ENCODE measurements around the gene MAPK12. TPM values are rescaled to one million over a fixed set of nuclear protein-coding genes. Genes with fewer than 3 reads are reported as not detected.

The MAPK12 gene
- total RNA-seq, 4 donors from 2014 or later: 3.1 to 5.1 (median 3.7) TPM

DNA sequence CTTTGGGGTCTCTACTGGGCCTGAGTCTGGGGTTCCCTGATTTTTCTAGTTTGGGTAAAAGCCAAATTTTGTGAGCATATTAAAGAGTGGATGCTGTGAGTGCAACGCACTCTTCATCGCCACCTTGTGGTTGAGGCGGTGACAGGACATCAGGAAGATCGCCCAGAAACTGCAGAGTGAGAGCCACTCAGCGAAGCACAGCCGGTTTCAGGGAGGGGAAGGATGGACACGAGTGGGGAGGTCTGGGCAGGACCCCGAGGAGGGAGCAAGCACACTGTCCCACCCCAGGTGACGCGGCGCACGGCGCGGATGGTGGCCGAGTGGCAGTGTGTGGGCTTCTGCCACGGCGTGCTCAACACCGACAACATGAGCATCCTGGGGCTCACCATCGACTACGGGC, 51.6 kb downstream of the MAPK12 start:
- Histone ChIP-seq H3K27me3 (no peaks in the 10 kb centered on the region), H3K36me3 (peaks cover 24 to 30% of the 10 kb centered on the region in 2 donors), H3K4me3 (replicated peaks in 1 of 3) (no peak overlapping the region), H3K4me1 (no peaks in the 10 kb centered on the region), H3K9me3 (no peaks in the 10 kb centered on the region), H3K27ac (no peak overlapping the region)
- TF ChIP-seq POLR2A (IDR thresholded peaks at IDR 0.05): no peak
- TF ChIP-seq, protein P1, sequence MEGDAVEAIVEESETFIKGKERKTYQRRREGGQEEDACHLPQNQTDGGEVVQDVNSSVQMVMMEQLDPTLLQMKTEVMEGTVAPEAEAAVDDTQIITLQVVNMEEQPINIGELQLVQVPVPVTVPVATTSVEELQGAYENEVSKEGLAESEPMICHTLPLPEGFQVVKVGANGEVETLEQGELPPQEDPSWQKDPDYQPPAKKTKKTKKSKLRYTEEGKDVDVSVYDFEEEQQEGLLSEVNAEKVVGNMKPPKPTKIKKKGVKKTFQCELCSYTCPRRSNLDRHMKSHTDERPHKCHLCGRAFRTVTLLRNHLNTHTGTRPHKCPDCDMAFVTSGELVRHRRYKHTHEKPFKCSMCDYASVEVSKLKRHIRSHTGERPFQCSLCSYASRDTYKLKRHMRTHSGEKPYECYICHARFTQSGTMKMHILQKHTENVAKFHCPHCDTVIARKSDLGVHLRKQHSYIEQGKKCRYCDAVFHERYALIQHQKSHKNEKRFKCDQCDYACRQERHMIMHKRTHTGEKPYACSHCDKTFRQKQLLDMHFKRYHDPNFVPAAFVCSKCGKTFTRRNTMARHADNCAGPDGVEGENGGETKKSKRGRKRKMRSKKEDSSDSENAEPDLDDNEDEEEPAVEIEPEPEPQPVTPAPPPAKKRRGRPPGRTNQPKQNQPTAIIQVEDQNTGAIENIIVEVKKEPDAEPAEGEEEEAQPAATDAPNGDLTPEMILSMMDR (IDR thresholded peaks at IDR 0.05): peak; percentile 72 to 87 (median 79)
- DNase-seq: peak; percentile 69 to 74
- intact Hi-C loops (cut with DNase I): loop anchor here (2.0 to 10.0 kb wide), 2 partner anchors 61 to 285 kb away; no protein-coding TSS in a partner anchor
- 53 to 64% methylated on average over 15 to 20 of the region's 20 CpGs for WGBS, 2 donors

DNA sequence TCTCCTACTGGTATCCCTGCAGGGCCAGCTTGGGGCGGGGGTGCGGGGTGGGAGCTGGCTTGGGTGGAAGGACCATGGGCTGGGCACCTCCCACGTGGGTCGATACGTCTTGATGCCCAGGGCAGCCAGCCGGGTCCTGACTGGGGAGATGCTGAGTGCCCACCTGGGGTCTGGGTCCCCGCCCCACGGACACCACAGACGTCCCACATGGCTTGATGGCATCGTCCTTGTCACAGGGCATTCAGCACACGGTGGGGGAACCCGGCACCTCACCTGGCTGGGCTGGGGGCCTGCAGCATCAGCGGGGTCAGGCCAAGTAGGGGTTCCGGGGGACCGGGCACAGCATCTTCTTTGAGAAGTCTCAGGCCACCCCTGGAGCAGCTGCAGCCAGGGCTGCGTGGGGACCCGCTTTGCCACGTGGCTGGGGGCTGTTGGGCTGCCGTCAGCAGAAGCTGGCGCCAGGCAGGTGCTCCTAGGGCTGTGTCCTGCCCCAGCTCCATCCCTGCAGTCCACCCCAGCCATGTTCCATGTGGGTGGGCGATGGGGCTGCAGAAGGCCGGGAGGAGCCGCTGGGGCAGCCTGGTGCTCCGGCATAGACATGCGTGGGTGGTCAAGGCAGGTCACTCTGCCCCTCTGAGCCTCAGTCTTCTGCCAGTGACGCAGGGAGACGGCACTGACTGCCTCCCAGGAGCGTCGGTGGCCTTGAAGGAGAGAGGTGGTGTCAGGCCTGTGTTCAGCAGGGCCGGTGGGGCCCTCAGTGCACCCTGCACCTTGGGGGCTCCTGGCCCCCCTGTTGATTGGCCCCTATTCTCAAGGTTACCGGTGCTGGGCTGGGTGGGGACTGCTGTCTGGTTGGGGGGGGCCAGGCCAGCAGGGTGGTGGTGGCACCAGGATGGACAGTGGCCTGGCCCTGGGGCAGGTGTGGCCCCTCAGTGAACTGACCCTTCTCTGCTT, 52.3 kb downstream of the MAPK12 start:
- Histone ChIP-seq H3K36me3 (peaks cover 24 to 30% of the 10 kb centered on the region in 2 donors), H3K27ac (no peak overlapping the region), H3K9me3 (no peaks in the 10 kb centered on the region), H3K4me1 (no peaks in the 10 kb centered on the region), H3K27me3 (no peaks in the 10 kb centered on the region), H3K4me3 (replicated peaks in 1 of 3) (no peak overlapping the region)
- intact Hi-C loops (cut with DNase I): no loop called here
- 73 to 93% methylated on average over 3 to 14 of the region's 31 CpGs for WGBS, 2 donors
- no peak for TF ChIP-seq POLR2A (IDR thresholded peaks at IDR 0.05)
- no peak for DNase-seq

GRCh38 chr22:50208430-50208938, 53.0 kb downstream of the MAPK12 start:
- peaks cover 24 to 30% of the 10 kb centered on the region in 2 donors for H3K36me3 ChIP-seq
- H3K9me3 ChIP-seq: no peaks in the 10 kb centered on the region
- WGBS, 2 donors: 89 to 90% methylated on average over 19 to 22 of the region's 22 CpGs
- no peaks in the 10 kb centered on the region for H3K4me1 ChIP-seq
- intact Hi-C loops (cut with DNase I): no loop called here
- no peak overlapping the region for H3K4me3 ChIP-seq (replicated peaks in 1 of 3)
- H3K27me3 ChIP-seq: no peaks in the 10 kb centered on the region
- H3K27ac ChIP-seq: no peak overlapping the region
- no peak for TF ChIP-seq POLR2A (IDR thresholded peaks at IDR 0.05)
- TF ChIP-seq, protein P1 (IDR thresholded peaks at IDR 0.05): no peak
- DNase-seq: no peak

GRCh38 chr22:50207383-50208140, 53.9 kb downstream of the MAPK12 start:
- WGBS, 2 donors: 79% methylated on average over 15 of the region's 23 CpGs
- TF ChIP-seq, protein P1 (IDR thresholded peaks at IDR 0.05): no peak
- no peak for TF ChIP-seq POLR2A (IDR thresholded peaks at IDR 0.05)
- intact Hi-C loops (cut with DNase I): no loop called here
- peaks cover 2% of the 10 kb centered on the region in 2 donors for H3K4me1 ChIP-seq
- H3K4me3 ChIP-seq (replicated peaks in 1 of 3): no peak overlapping the region
- H3K36me3 ChIP-seq: peaks cover 25 to 29% of the 10 kb centered on the region in 2 donors
- no peak overlapping the region for H3K27ac ChIP-seq
- H3K27me3 ChIP-seq: no peaks in the 10 kb centered on the region
- DNase-seq: no peak
- H3K9me3 ChIP-seq: no peaks in the 10 kb centered on the region

DNA sequence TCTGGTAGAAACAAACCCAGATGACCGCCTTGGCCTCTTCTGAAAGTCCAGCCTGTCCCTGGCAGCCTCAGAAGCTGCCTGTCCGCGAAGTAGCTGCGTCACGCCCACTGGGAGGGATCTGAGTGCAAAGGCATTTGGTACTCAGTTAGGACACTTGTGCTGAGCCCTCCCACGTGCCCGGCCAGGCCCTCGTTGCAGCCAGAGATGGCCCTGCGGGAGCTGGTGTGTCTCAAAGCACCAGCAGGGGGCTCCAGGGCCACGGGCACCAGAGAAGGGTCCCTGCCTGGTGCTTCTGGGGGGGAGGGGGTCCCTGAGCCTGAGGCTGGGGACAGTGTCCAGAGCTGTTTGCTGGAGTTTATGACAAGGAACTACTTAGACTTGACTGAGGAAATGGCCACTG, 54.9 kb downstream of the MAPK12 start:
- no peak overlapping the region for H3K27ac ChIP-seq
- peak; percentile 78 to 87 for DNase-seq
- whole genome bisulfite sequencing, 2 donors: 33 to 40% methylated on average over 2 to 5 of the region's 10 CpGs
- TF ChIP-seq, protein P1 (IDR thresholded peaks at IDR 0.05): peak in 4 of 6 experiments; percentile 21 to 41 (median 32)
- TF ChIP-seq POLR2A (IDR thresholded peaks at IDR 0.05): no peak
- H3K4me3 ChIP-seq (replicated peaks in 1 of 3): no peak overlapping the region
- H3K9me3 ChIP-seq: no peaks in the 10 kb centered on the region
- H3K36me3 ChIP-seq: peaks cover 16 to 21% of the 10 kb centered on the region in 2 donors
- H3K27me3 ChIP-seq: no peaks in the 10 kb centered on the region
- intact Hi-C loops (cut with DNase I): no loop called here
- peaks cover 11% of the 10 kb centered on the region in 2 donors for H3K4me1 ChIP-seq

Data from thyroid gland (tissue), 4 donors.